ENCODE results near the gene STAT4. TPM values are rescaled to one million over a fixed set of nuclear protein-coding genes. Genes with fewer than 3 reads are reported as not detected.

The STAT4 gene
- total and polyA plus RNA-seq, 4 donors, result 0.85 to 7.9 (median 3.2) TPM

DNA sequence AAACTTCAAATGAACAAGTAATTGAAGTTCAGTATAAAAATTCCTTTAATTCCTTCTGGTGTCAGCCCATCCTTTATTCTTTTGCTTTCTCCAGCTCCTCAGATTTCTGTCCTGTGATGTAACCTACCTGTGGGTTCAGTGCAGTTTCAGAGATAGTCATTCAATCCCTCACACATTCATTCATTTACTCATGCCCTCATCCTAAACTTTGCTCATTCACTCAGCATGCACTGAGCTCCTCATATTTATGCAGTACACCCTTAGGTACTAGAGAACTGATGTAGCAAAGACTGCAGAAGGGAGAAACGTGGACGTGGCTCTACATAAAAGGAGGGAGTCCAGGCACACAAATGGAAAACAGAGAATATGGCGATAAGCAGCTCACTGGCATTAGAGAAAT, 91.5 kb downstream of the STAT4 start:
- no peaks in the 10 kb centered on the region for H3K4me1 ChIP-seq (ENCODE audit: control insufficient read depth in 4 of 4, insufficient read depth in 4 of 4, low read length in 3 of 4)
- no peak overlapping the region for H3K27ac ChIP-seq (ENCODE audit: low read depth in 1 of 2, low read length in 2 of 2)
- no peak overlapping the region for H3K4me3 ChIP-seq (ENCODE audit: low read depth in 1 of 3, low read length in 3 of 3)
- H3K36me3 ChIP-seq (ENCODE audit: control insufficient read depth in 4 of 4, insufficient read depth in 3 of 4, low read depth in 1 of 4, low read length in 3 of 4), result peaks cover 0 to 2% (median under 1%) of the 10 kb centered on the region in 4 donors
- H3K27me3 ChIP-seq (ENCODE audit: control insufficient read depth in 4 of 4, insufficient read depth in 4 of 4, low read length in 3 of 4), result no peaks in the 10 kb centered on the region
- WGBS, result 93% methylated on average over 3 of the region's 3 CpGs
- H3K9ac ChIP-seq (ENCODE audit: low read depth in 1 of 2, low read length in 2 of 2), result no peak overlapping the region
- no peaks in the 10 kb centered on the region for H3K9me3 ChIP-seq (ENCODE audit: control insufficient read depth in 4 of 4, low read length in 3 of 4)
- TF ChIP-seq YY1 (IDR thresholded peaks at IDR 0.05), result no peak
- TF ChIP-seq RAD21 (IDR thresholded peaks at IDR 0.05), result no peak
- no peak for TF ChIP-seq RXRA (IDR thresholded peaks at IDR 0.05)
- no peak for TF ChIP-seq EGR1 (IDR thresholded peaks at IDR 0.05; ENCODE audit: low read depth in 2 of 2)
- TF ChIP-seq FOXA1 (IDR thresholded peaks at IDR 0.05), result no peak
- TF ChIP-seq TAF1 (conservative IDR thresholded peaks at IDR 0.05), result no peak
- TF ChIP-seq NR2F2 (IDR thresholded peaks at IDR 0.05), result no peak
- TF ChIP-seq JUND (IDR thresholded peaks at IDR 0.05), result no peak
- no peak for TF ChIP-seq HNF4G (IDR thresholded peaks at IDR 0.05)
- no peak for TF ChIP-seq SP1 (IDR thresholded peaks at IDR 0.05)
- TF ChIP-seq REST (IDR thresholded peaks at IDR 0.05), result no peak
- TF ChIP-seq MAX (IDR thresholded peaks at IDR 0.05), result no peak
- no peak for TF ChIP-seq FOXA2 (IDR thresholded peaks at IDR 0.05)
- TF ChIP-seq, protein P1, sequence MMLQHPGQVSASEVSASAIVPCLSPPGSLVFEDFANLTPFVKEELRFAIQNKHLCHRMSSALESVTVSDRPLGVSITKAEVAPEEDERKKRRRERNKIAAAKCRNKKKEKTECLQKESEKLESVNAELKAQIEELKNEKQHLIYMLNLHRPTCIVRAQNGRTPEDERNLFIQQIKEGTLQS (IDR thresholded peaks at IDR 0.05), result no peak
- no peak for TF ChIP-seq GABPA (IDR thresholded peaks at IDR 0.05 in 1 of 2, conservative IDR thresholded peaks at IDR 0.05 in 1 of 2)
- TF ChIP-seq CTCF (IDR thresholded peaks at IDR 0.05; ENCODE audit: low read depth, low read length, missing input control), result no peak
- TF ChIP-seq HNF4A (conservative IDR thresholded peaks at IDR 0.05), result no peak
- no peak for DNase-seq (ENCODE audit: low spot score)

- Histone ChIP-seq H3K27me3 (ENCODE audit: control insufficient read depth in 4 of 4, insufficient read depth in 4 of 4, low read length in 3 of 4) (no peaks in the 10 kb centered on the region), H3K4me1 (ENCODE audit: control insufficient read depth in 4 of 4, insufficient read depth in 4 of 4, low read length in 3 of 4) (peaks cover 0 to 23% (median 15%) of the 10 kb centered on the region in 4 donors), H3K9me3 (ENCODE audit: control insufficient read depth in 4 of 4, low read length in 3 of 4) (no peaks in the 10 kb centered on the region), H3K36me3 (ENCODE audit: control insufficient read depth in 4 of 4, insufficient read depth in 3 of 4, low read depth in 1 of 4, low read length in 3 of 4) (peaks cover 0 to 1% (median 0%) of the 10 kb centered on the region in 4 donors), H3K4me3 (ENCODE audit: low read depth in 1 of 3, low read length in 3 of 3) (no peak overlapping the region), H3K27ac (ENCODE audit: low read depth in 1 of 2, low read length in 2 of 2) (no peak overlapping the region), H3K9ac (ENCODE audit: low read depth in 1 of 2, low read length in 2 of 2) (no peak overlapping the region)
- TF ChIP-seq NR2F2 (IDR thresholded peaks at IDR 0.05) (no peak), JUND (IDR thresholded peaks at IDR 0.05) (no peak), CTCF (IDR thresholded peaks at IDR 0.05; ENCODE audit: low read depth, low read length, missing input control) (no peak), FOXA1 (IDR thresholded peaks at IDR 0.05) (no peak), REST (IDR thresholded peaks at IDR 0.05) (no peak), RAD21 (IDR thresholded peaks at IDR 0.05) (no peak), GABPA (IDR thresholded peaks at IDR 0.05 in 1 of 2, conservative IDR thresholded peaks at IDR 0.05 in 1 of 2) (no peak), MAX (IDR thresholded peaks at IDR 0.05) (no peak), EGR1 (IDR thresholded peaks at IDR 0.05; ENCODE audit: low read depth in 2 of 2) (no peak)
- TF ChIP-seq, protein P2, sequence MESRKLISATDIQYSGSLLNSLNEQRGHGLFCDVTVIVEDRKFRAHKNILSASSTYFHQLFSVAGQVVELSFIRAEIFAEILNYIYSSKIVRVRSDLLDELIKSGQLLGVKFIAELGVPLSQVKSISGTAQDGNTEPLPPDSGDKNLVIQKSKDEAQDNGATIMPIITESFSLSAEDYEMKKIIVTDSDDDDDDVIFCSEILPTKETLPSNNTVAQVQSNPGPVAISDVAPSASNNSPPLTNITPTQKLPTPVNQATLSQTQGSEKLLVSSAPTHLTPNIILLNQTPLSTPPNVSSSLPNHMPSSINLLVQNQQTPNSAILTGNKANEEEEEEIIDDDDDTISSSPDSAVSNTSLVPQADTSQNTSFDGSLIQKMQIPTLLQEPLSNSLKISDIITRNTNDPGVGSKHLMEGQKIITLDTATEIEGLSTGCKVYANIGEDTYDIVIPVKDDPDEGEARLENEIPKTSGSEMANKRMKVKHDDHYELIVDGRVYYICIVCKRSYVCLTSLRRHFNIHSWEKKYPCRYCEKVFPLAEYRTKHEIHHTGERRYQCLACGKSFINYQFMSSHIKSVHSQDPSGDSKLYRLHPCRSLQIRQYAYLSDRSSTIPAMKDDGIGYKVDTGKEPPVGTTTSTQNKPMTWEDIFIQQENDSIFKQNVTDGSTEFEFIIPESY (IDR thresholded peaks at IDR 0.05), result no peak
- 82% methylated on average over 2 of the region's 2 CpGs for WGBS
- DNase-seq (ENCODE audit: low spot score), result no peak
Observed at GRCh38 chr2:191056228-191056627, 94.6 kb downstream of the STAT4 start.

All from liver (tissue), 9 donors.